OCI-M2 (cell line): ENCODE data around the gene CCL23.

ENCODE experiments used
- DNase-seq: peaks from one replicate; lab custom pipeline; 2025; ENCODE audit not compliant: unreplicated experiment; lab: John Stamatoyannopoulos, UW

CCL23 gene

GRCh38 chr17:35972066-35972465 is 45.7 kb downstream of the CCL23 start:
- no peak for DNase-seq

DNA sequence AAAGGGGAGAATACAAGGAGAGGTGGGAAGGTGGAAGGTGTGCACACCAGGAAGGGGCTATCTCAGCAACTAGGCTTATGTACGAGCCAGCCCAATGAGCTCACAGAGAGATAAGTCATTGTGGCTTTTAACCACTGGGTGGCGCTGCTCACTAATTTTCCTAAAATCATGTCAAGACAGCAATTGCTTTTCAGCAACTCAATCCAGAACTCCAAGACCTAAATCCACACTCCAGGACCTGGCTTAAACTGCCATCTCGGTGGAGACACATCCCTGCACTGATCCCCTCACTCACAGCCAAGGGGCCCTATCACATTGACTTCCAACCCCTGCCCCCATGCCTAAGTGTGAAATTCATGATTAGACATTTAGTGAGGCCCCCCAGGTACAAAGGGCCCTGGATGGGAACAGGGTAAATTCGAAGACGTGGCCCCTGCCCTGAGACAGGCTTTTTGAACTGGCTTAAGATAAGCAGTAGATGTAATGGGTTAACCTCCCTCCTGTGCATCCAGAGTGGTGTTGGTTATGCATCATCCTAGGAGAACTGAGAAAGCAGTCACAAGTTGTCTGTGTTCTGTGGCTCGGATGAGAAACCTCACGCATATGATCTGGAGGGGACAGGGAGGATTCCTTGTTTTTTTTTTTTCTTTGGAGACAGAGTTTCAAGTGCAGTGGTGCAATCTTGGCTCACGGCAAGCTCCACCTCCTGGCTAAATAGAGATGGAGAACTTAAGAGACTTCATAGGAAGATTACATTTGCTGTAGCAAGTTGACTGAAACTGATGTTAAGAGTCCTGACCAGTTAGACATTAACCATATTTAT is 48.0 kb downstream of the CCL23 start:
- DNase-seq = no peak

- no peak for DNase-seq
Measured at GRCh38 chr17:35968520-35969054, 49.2 kb downstream of the CCL23 start.

DNA sequence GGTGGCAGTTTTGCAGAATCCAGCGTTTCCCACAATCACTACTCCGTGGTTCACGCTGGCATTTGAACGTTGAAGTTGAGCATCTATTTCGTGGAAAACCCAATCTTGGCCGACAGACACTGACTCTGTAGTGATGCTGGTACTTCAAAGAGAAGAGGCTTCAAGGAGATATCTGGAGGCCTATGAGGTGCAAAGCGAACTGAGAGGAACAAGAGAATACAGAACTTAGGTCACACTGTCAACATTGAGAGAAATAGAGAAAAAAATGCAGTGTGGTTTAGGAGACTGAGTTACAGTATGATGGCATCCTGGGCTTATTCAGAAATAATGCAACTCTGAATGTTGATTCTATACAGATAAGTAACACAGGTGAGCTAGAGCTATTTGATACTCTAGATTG is 52.5 kb downstream of the CCL23 start:
- DNase-seq = no peak

DNA sequence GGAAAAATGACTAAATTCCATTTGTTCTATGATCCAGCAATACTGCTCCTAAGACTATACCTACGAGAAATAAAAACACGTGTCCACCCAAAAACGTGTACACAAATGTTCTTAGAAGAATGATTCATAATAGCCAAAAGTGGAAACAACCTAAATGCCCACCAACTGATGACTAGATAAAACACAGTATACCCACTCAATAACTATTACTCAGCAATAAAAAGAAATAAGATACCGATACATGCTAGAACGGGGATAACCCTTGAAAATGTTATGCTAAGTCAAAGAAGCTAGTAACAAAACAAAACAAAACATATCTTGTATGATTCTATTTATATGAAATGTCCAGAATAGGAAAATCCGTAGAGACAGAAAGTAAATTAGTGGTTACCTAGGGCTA is 54.1 kb downstream of the CCL23 start:
- DNase-seq = no peak
